Erythroblast (primary cell): ENCODE data around the gene PPP2R5C.

ENCODE experiments used
- GATA1 ChIP-seq: IDR thresholded peaks from 2 replicates; pipeline ENCODE4 v1.6.1; 2011; ENCODE audit warnings: low read depth, mild to moderate bottlenecking, control low read depth, low read length, moderate library complexity
- POLR2A ChIP-seq: IDR thresholded peaks from 2 replicates; pipeline ENCODE4 v1.6.1; 2011; ENCODE audit warnings: mild to moderate bottlenecking, low read length

DNA sequence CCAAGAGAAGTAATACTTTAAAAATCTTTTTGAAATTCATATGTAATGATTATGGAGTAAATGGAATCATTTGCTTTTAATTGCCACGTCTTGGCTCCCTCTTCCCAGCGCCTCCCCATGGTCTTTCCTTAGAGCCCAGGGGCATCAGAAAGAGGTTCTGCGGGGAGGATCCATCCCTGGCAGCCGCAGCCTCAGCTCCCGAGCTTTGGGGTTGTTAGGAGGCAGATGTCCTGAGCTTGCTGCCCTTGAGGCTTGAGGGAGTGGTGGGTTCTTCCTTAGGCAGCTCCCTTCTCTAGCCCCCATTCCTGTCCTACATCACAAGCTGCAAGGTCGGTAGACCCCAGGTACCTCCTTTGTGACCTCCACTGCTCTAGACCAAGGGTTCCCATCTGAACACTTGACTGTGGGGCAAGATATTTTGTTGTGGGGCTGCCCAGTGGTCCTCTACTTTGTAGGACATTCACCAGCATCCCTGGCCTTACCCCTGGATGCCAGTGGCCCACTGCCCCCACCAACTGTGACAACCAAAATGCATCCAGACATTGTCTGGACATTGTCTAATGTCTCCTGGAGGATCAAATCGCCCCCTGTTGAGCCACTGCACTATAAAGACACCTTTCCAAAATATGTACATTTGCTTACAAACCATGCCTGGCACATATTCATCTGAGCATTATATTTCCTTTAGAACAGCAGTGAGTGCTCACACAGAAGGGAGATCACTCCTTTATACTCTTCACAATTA is 6.3 kb downstream of the PPP2R5C start:
- no peak for TF ChIP-seq POLR2A
- TF ChIP-seq GATA1, result no peak
